WERI-Rb-1 (cell line): ENCODE results near the gene TXNL1.

ENCODE experiments used
- DNase-seq: peaks from one replicate; pipeline ENCODE4 v3.0.0-alpha.2; 2020
- H3K27ac ChIP-seq: fragments of 250-450 bp; sonication (Bioruptor Pico); 2 replicates; pipeline ENCODE4 v1.5.1; 2020; ENCODE audit warnings: mild to moderate bottlenecking, moderate library complexity
- H3K27me3 ChIP-seq: fragments of 250-450 bp; sonication (Bioruptor Pico); 2 replicates; pipeline ENCODE4 v1.5.1; 2021; ENCODE audit warnings: mild to moderate bottlenecking, low read depth, moderate library complexity; ENCODE audit not compliant: insufficient read depth, severe bottlenecking
- H3K36me3 ChIP-seq: fragments of 250-450 bp; sonication (Bioruptor Pico); 2 replicates; pipeline ENCODE4 v1.5.1; 2020; ENCODE audit warnings: mild to moderate bottlenecking, moderate library complexity
- H3K4me3 ChIP-seq: 2 replicates; pipeline ENCODE4 v1.5.1; 2011; ENCODE audit warnings: low read depth, mild to moderate bottlenecking, control low read depth, low read length
- H3K9me3 ChIP-seq: fragments of 250-450 bp; sonication (Bioruptor Pico); 2 replicates; pipeline ENCODE4 v1.5.1; 2021; ENCODE audit warnings: mild to moderate bottlenecking, moderate library complexity; ENCODE audit not compliant: severe bottlenecking
- TF ChIP-seq, protein P1 (sequence below): IDR thresholded peaks from 2 replicates; pipeline ENCODE4 v1.5.1; 2011; ENCODE audit warnings: low read depth, mild to moderate bottlenecking, control low read depth, inconsistent platforms, low read length

The TXNL1 gene

DNA sequence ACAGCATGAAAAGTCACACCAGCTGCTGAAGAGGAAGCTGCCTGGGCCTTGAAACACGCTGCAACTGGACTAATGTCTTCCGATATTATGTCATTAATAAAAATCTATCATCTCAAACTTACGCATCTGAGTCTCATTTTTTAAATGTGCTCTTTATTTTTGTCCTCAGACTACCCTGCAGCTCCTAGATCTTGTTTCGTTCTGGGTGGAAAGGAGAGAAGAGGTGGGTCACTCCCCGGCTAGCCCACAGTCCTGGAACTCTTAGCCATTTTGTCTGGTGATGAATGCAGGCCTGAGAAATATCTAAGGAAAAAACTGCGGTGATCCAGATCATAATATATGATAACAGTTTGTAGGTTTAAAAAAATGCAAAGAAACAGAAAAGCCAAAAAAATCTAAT, 73.3 kb downstream of the TXNL1 start:
- no peak for DNase-seq
- Histone ChIP-seq H3K27me3 (no peaks in the 10 kb centered on the region), H3K36me3 (no peaks in the 10 kb centered on the region), H3K4me3 (no peak overlapping the region), H3K27ac (no peak overlapping the region), H3K9me3 (no peaks in the 10 kb centered on the region)
- TF ChIP-seq, protein P1, sequence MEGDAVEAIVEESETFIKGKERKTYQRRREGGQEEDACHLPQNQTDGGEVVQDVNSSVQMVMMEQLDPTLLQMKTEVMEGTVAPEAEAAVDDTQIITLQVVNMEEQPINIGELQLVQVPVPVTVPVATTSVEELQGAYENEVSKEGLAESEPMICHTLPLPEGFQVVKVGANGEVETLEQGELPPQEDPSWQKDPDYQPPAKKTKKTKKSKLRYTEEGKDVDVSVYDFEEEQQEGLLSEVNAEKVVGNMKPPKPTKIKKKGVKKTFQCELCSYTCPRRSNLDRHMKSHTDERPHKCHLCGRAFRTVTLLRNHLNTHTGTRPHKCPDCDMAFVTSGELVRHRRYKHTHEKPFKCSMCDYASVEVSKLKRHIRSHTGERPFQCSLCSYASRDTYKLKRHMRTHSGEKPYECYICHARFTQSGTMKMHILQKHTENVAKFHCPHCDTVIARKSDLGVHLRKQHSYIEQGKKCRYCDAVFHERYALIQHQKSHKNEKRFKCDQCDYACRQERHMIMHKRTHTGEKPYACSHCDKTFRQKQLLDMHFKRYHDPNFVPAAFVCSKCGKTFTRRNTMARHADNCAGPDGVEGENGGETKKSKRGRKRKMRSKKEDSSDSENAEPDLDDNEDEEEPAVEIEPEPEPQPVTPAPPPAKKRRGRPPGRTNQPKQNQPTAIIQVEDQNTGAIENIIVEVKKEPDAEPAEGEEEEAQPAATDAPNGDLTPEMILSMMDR, result no peak

DNA sequence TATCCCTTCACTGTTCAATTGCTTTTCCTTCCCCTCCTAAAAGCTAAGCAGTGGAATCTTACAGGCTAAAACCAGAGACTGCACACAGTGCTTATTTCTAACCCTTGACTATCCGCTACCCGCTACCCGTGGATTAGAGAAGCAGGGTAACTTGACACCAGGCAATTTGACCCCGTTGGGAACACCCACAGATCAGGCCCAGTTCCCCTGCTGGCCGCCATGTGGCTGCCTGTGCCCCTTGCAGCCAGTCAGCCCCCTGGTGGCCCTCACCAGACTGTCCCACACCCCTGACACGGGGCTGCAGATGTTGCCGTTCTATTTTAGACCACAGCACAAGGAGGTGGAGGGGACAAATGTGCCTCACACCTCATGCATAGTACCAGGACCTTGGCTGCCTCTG, 74.8 kb downstream of the TXNL1 start:
- no peak overlapping the region for H3K4me3 ChIP-seq
- no peaks in the 10 kb centered on the region for H3K36me3 ChIP-seq
- no peaks in the 10 kb centered on the region for H3K9me3 ChIP-seq
- H3K27ac ChIP-seq, result no peak overlapping the region
- no peaks in the 10 kb centered on the region for H3K27me3 ChIP-seq
- TF ChIP-seq, protein P1, result peak; percentile 87
- DNase-seq, result peak; percentile 87

DNA sequence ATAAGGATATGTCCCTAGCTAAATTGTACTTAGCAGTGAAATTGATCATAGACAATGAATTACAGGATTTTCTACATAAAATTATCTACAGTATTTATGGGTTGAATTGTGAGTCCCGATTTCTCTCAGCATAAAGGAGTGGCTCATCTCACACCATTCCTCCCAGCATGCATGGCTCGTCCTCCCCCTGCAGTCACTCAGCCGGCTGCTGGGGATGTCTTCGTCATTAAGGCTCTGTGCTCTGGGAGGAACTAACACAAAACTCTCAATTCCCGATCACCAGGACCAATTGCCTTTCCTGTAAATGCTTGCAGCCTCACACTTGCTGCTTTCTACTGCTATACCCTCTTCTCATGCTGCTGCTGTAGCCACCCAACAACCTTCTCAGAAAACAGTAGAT, 75.9 kb downstream of the TXNL1 start:
- no peaks in the 10 kb centered on the region for H3K27me3 ChIP-seq
- no peaks in the 10 kb centered on the region for H3K36me3 ChIP-seq
- DNase-seq, result no peak
- H3K9me3 ChIP-seq, result no peaks in the 10 kb centered on the region
- TF ChIP-seq, protein P1, result no peak
- H3K27ac ChIP-seq, result no peak overlapping the region
- no peak overlapping the region for H3K4me3 ChIP-seq

DNA sequence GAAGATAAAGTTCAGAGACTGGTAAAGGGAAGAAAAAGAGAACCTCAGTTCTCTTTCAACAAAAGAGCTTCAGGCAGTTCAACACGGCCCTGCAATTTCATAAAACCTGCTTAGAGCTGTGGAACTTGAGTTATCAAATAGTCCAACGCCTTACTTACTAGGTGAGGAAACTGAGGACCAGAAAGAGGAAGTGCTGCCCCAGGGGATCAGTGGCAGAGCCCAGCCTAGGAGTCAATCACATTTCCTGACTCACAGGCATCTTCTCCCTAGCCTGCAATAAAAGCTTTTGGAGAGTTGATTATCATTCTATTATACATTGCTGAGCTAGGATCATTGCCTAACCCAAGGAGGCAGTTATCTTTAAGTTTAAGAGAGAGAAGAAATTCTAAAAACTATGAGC, 77.4 kb downstream of the TXNL1 start:
- H3K4me3 ChIP-seq, result no peak overlapping the region
- H3K27me3 ChIP-seq, result no peaks in the 10 kb centered on the region
- TF ChIP-seq, protein P1, result no peak
- no peaks in the 10 kb centered on the region for H3K36me3 ChIP-seq
- H3K27ac ChIP-seq, result no peak overlapping the region
- DNase-seq, result no peak
- no peaks in the 10 kb centered on the region for H3K9me3 ChIP-seq

DNA sequence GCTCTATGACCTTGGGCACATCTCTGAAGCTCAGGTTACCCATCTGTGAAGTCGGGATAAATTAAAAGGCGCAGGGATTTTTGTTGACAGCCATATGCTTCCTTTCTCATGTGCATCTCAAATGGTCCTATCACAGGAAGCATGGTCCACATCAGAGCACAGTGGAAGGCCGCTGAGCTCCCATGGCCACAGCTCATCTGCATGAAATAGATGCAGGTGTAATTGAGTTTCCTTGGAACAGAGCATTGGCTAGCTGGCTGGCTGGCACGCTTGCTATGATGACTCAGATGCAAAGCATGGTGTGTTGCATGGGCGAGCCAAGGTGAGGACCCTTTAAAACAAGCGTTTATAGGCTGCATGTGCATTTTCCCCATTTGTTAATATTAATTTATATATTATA, 79.3 kb downstream of the TXNL1 start:
- TF ChIP-seq, protein P1, result no peak
- Histone ChIP-seq H3K4me3 (no peak overlapping the region), H3K36me3 (no peaks in the 10 kb centered on the region)

DNA sequence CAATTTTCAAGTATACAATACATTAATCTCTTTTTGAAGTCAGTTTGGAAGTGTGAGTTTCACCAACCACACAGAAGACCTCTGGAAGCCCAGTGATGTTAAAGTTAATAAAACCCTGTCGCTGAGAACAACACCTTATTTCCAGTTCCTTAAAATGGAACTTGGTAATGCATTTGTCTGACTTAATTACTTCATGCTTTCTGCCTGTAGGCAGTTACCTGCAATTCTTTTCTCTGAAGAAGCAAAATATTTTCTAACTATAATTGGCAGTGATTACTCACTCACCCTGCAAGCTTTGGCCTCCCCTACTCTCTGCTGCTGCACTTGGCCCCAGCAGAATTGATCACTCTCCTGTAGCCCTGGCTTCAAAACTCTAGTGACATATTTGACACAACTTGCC, 81.5 kb downstream of the TXNL1 start:
- Histone ChIP-seq H3K36me3 (no peaks in the 10 kb centered on the region), H3K9me3 (no peaks in the 10 kb centered on the region), H3K4me3 (no peak overlapping the region), H3K27me3 (no peaks in the 10 kb centered on the region), H3K27ac (no peak overlapping the region)
- TF ChIP-seq, protein P1, result no peak
- no peak for DNase-seq

More for the DNA sequence above, 79.3 kb downstream of the TXNL1 start:
- H3K9me3 ChIP-seq, result no peaks in the 10 kb centered on the region
- DNase-seq, result no peak
- H3K27me3 ChIP-seq, result no peaks in the 10 kb centered on the region
- H3K27ac ChIP-seq, result no peak overlapping the region
